T47D (cell line): ENCODE results near the gene PIK3R3.

Source experiments
- DNase-seq, 2 experiments: peaks; one replicate each; pipeline versions ENCODE4 v3.0.0 to v3.0.0-alpha.2; 2011 to 2012; ENCODE audit warnings: low read depth in 1 of 2, low spot score in 1 of 2
- JUND ChIP-seq: IDR thresholded peaks from 2 replicates; pipeline ENCODE4 v1.6.1; 2012; ENCODE audit warnings: low read depth
- in situ Hi-C: cut with HindIII; loops from 2 replicates; pipeline ENCODE4 v1.10.0; 2016; ENCODE audit warnings: low sequenced_read_pairs, low pct_unique_long_range_greater_than_20kb

Gene PIK3R3

DNA sequence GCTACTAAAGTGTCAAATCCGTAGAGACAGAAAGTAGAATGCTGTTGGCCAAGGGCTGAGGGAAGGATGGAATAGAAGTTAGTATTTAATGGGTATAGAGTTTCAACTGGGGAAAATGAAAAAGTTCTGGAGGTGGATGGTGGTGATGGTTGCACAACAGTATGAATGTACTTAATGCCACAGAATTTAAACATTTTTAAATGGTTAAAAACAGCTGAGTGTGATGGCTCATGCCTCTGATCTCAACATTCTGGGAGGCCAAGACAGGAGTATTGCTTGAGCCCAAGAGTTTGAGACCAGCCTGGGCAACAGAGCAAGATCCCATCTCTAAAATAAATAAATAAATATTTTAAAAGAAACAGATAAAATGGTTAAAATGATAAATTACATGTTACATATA, 44.5 kb downstream of the PIK3R3 start:
- DNase-seq = no peak
- in situ Hi-C loops = no loop called here
- no peak for TF ChIP-seq JUND

DNA sequence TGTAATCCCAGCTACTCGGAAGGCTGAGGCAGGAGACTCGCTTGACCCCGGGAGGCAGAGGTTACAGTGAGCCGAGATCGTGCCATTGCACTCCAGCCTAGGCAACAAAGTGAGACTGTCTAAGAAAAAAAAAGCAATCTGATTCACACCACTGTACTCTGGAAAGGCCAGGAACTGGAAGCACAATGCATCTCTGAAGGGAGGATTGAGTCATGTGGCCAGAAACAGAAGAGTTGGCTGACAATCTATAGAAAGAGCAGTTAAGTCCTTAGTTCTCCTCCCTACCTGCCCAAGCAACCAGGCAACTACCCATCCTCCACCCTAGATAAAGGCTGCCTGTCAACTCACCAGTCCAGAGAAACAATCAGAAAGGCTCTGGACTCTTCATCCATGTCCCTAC, 45.9 kb downstream of the PIK3R3 start:
- TF ChIP-seq JUND = no peak
- in situ Hi-C loops = no loop called here
- no peak for DNase-seq

DNA sequence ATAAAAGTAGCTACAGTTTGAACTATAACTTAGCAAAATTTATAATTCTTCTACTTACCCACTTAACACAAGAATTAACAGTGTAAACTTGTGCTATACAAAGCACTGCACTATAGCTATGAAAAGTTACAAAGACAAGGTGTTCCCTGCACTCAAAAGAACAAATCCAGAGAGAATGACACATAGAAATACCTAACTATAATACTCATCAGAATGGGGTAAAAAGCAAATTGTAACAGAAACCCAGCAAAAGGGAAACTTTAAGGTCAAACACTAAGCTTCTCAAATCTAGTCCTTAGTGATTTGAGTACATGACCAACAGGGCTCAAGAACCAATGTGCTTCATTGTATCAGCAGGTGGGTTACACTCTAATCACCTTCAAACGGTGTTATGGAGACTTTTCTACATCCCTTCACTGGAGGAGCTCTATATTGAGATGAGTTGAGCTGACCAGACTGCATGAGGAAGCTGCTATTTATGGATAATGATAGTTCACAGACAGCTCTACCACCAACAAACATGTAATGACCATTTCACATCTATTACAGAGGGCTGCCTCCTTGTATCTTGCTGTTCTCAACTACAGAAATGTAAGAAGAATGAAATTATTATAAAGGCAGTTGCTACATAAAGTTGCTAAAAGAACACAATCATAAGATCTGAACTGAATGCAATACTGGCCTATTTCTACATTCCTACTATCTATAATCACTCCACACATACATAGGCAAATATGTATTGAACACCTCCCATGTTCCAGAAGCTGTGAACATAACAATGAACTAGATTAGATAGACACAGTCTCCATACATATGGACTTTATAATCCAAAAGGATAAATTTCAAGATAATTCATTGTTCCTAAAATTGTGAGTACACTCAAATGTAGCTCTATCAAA, 47.6 kb downstream of the PIK3R3 start:
- in situ Hi-C loops = no loop called here
- DNase-seq = no peak
- TF ChIP-seq JUND = no peak

DNA sequence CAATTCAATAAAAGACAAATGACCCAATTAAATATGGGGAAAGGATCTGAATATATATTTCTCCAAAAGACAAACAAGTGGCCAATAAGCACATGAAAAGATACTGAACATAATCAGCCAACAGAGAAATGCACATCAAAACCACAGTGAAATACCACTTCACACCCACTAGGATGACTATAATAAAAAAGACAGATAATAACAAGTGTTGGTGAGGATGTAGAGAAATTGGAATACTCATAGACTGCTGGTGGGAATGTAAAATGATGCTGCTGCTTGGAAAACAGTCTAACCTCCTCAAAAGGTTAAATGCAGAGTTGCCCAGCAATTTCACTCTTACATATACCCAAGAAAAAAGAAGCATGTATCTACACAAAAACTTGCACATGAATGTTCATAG, 48.9 kb downstream of the PIK3R3 start:
- in situ Hi-C loops = no loop called here
- no peak for DNase-seq
- no peak for TF ChIP-seq JUND

DNA sequence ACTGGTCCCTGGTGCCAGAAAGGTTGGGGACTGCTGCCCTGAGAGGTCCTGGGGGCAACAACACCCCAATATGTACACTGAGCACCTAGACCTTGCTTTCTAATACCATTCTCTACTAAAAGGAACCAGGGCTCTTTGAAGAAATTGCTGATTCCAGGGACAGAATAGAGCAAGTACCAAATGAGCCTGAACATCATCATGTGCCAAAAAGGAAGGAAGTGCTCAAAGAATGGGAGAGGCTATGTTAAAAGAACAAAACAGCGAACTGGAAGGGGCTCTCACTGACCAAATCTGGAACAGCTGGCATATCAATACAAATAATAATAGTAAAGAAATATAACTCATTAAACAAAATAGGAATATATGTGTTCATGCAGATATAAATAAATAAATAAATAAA, 50.8 kb downstream of the PIK3R3 start:
- in situ Hi-C loops = no loop called here
- no peak for DNase-seq
- TF ChIP-seq JUND = no peak

DNA sequence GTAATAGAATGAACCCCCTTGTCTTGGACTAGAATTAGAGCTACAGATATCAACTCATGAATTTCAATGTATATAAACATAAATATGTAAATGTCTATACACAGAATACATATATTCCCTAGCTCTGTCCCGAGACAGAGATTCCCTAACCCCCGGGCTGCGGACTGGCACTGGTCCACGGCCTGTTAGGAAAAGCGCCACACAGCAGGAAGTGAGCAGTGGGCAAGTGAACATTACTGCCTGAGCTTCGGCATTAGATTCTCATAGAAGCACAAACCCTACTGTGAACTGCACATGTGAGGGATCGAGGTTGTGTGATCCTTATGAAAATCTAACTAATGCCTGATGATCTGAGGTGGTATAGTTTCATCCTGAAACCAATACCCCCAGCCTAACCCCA, 51.2 kb downstream of the PIK3R3 start:
- no peak for TF ChIP-seq JUND
- no peak for DNase-seq
- in situ Hi-C loops = no loop called here

DNA sequence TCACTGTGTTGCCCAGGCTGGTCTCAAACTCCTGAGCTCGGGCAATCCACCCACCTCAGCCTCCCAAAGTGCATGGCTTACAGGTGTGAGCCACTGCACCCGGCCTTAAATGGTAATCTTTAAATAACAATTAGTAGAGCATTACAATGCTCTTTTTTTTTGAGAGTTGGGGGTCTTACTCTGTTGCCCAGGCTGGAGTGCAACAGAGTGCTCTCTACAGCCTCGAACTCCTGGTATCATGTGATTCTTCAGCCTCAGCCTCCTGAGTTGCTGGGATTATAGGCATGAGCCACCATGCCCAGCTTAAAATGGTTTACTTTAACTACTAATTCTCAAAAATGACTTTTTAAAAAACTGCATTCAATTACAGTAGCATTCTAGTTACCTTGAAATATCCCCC, 52.2 kb downstream of the PIK3R3 start:
- DNase-seq = no peak
- in situ Hi-C loops = no loop called here
- TF ChIP-seq JUND = no peak

DNA sequence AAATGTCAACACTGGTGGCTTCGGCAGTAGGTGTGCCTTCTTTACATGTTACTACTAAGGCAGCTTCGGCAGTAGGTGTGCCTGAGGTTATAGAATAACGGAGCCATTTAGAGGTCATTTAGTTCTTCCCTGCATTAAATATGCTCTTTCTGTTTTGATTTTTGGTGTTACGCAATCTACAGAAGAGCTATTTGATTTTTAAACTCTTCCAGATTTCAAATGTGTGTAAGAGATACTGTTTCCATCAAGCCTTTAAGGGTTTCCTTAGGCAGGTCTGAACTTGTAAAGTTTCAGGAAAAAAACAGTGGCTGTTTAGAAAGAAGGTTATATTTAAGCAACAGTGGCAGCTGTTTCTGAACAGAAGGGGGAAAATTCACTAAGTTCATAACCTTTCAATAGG, 54.8 kb downstream of the PIK3R3 start:
- no peak for TF ChIP-seq JUND
- in situ Hi-C loops = no loop called here
- DNase-seq = no peak

DNA sequence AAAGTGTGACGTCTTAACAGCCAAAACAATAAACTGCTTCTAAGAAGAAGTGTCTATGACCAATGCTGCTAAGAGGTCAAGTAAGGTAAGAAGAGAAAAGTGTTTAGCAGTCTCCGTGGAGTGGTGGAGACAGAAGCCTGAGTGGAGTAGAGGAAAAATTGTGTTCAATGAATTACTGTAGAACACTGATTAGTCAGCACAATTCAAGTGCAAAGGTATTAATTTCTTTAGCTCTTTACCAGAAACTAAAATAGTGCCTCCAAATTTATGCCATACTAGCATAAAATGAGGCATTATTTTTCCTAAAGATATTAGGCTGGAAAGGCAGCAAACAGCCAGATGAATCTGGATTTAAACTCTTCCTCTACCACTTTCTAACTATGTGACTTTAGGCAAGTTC, 56.1 kb downstream of the PIK3R3 start:
- no peak for TF ChIP-seq JUND
- no peak for DNase-seq
- in situ Hi-C loops = no loop called here

DNA sequence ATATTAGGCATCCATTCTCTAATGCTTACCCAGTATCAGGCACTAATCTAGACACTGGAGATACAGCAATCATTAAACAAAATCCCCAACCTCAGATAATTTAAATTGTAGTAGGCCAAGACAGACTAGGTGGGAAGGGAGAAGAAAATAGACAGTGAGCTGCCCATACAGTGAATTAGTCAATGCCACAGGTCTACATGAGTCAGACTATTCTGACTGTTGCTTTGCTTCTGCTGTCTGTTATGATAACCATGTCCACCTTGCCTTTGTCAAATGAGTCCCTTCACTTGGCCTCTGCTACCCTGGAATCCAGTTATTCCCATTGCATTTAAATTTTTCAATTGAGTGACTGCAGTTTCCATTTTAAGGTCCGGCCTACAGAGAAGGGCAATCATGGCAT, 59.5 kb downstream of the PIK3R3 start:
- TF ChIP-seq JUND = no peak
- in situ Hi-C loops = no loop called here
- DNase-seq = no peak

DNA sequence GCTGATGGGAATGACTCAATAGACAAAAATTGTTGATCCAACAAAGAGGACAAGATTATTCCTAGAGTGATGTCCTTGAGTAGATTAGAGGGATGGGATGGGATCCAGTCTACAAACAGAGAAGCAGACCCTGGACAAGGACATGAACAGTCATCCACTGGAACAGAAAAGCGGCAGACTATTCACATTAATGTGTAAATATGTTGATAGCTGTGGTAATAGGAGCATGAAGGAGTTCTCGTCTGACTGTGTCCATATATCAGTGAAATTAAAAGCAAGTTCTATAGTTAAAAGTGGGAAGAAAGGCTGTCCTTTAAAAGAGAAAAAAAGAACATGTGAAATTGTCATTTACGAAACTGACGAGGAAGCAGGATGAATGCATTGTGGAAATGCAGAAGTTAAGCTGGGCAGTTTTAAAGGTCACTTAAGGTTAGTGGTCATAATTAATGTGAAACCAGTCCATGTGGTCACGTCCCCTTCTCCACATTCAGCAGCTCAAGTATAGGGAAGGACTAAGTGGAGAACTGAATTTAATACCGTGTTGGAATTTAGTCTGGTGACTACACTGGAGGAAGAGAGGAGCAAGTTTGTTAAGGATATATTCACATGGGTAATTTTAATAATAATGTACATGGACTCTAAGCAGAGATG, 62.1 kb downstream of the PIK3R3 start:
- no peak for TF ChIP-seq JUND
- DNase-seq = no peak
- in situ Hi-C loops = no loop called here

DNA sequence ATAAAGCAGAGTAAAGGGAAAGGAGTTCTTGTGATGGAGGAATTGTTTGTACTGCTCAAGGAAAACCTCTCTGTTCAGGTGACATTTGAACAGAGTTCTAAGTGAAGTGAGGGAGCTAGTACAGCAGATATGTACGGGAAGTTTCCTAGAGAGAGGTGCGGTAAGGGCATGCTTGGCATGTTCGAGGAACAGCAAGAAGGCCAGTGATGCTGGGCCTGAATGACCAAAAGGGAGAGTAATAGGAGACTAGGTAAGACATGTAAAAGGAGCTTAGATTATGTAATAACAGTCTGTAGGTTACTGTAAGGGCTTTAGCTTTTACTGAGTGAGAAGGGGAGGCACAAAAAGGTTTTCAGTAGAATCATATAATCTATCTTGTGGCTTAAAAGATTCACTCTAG, 63.9 kb downstream of the PIK3R3 start:
- no peak for DNase-seq
- no peak for TF ChIP-seq JUND
- in situ Hi-C loops = no loop called here

DNA sequence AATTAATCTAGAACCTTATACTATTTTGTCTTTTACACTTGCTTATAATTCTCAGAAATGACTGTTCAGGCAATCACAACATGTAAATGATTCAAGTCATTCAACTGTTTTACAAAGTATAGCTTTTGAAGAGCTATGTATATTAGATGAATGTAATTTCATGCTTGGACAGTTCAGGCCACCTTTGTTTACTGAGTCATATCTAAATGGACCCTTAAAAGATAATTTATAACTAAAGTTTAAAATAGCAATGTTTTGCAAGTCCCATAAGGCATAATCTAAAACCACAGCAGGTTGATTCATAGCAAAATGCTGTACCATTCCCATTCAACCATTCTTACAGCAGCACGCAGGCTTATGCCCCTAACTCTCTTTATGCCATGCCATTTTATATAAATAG, 64.8 kb downstream of the PIK3R3 start:
- in situ Hi-C loops = no loop called here
- no peak for DNase-seq
- TF ChIP-seq JUND = no peak
